GM19468 (cell line): ENCODE measurements around the gene PCDH10.
A peak's percentile ranks its signal among the peaks of the same experiment; 100 is the strongest.

ENCODE experiments used
- ATAC-seq: cut with Tn5 transposase; IDR thresholded peaks from one replicate; pipeline ENCODE4 v1.9.1; 2021; ENCODE audit warnings: mild to moderate bottlenecking, moderate library complexity, moderate number of reproducible peaks; ENCODE audit not compliant: unreplicated experiment; ENCODE audit errors: extremely low read depth

Gene PCDH10

GRCh38 chr4:133148690-133149363 lies at the start of gene PCDH10:
Gene PCDH10 (plus strand): TSS chr4:133149294. CDS start chr4:133150141, 847 bp downstream.
- ATAC-seq: peak; percentile 45

- ATAC-seq: no peak
These were observed 47.1 kb upstream of the PCDH10 start for GRCh38 chr4:133102043-133102442.

- no peak for ATAC-seq
These were observed 46.3 kb upstream of the PCDH10 start for GRCh38 chr4:133102612-133103409.

GRCh38 chr4:133112641-133113040 lies 36.5 kb upstream of the PCDH10 start:
- no peak for ATAC-seq

- no peak for ATAC-seq
These were observed 24.3 kb upstream of the PCDH10 start for GRCh38 chr4:133124746-133125145.

- ATAC-seq: no peak
These were observed 21.6 kb upstream of the PCDH10 start for GRCh38 chr4:133127500-133127899.

- no peak for ATAC-seq
These were observed 19.9 kb upstream of the PCDH10 start for GRCh38 chr4:133129237-133129636.

- no peak for ATAC-seq
These were observed 18.9 kb upstream of the PCDH10 start for GRCh38 chr4:133130171-133130570.

GRCh38 chr4:133131829-133132460 lies 17.1 kb upstream of the PCDH10 start:
- ATAC-seq: no peak

GRCh38 chr4:133136833-133137232 lies 12.3 kb upstream of the PCDH10 start:
- no peak for ATAC-seq

- ATAC-seq: no peak
These were observed 11.5 kb upstream of the PCDH10 start for GRCh38 chr4:133137571-133137970.

GRCh38 chr4:133143775-133144430 lies 5.2 kb upstream of the PCDH10 start:
- no peak for ATAC-seq

- ATAC-seq: no peak
These were observed 3.9 kb upstream of the PCDH10 start for GRCh38 chr4:133145241-133145640.

- no peak for ATAC-seq
These were observed 3.1 kb upstream of the PCDH10 start for GRCh38 chr4:133145758-133146573.

GRCh38 chr4:133146574-133147241 lies 2.4 kb upstream of the PCDH10 start:
- ATAC-seq: peak; percentile 56

- no peak for ATAC-seq
These were observed 1.7 kb upstream of the PCDH10 start for GRCh38 chr4:133147286-133147821.

- ATAC-seq: no peak
These were observed 989 bp upstream of the PCDH10 start for GRCh38 chr4:133147921-133148689.

GRCh38 chr4:133149364-133149695 lies 236 bp downstream of the PCDH10 start:
- no peak for ATAC-seq
